Esophagus (tissue), 2 donors: Measurements from ENCODE around the gene ITPR1. TPM values are rescaled to one million over a fixed set of nuclear protein-coding genes. Genes with fewer than 3 reads are reported as not detected.
A peak's percentile ranks its signal among the peaks of the same experiment; 100 is the strongest.

Experiments used
- H3K27ac ChIP-seq, 2 donors: one replicate each; pipeline ENCODE4 v1.5.1; 2013; ENCODE audit warnings: low read depth in 2 of 2, mild to moderate bottlenecking in 2 of 2, inconsistent platforms in 1 of 2, low read length in 1 of 2, moderate library complexity in 1 of 2
- H3K27me3 ChIP-seq, 2 donors: one replicate each; pipeline ENCODE4 v1.6.1; 2013; ENCODE audit warnings: low read length in 2 of 2, control low read depth in 1 of 2, mild to moderate bottlenecking in 1 of 2; ENCODE audit not compliant: insufficient read depth in 2 of 2, control insufficient read depth in 1 of 2
- H3K36me3 ChIP-seq, 2 donors: one replicate each; pipeline ENCODE4 v1.6.1; 2013; ENCODE audit warnings: low read length in 1 of 2; ENCODE audit not compliant: control insufficient read depth in 2 of 2, insufficient read depth in 2 of 2
- H3K4me1 ChIP-seq, 2 donors: one replicate each; pipeline ENCODE4 v1.6.1; 2013; ENCODE audit warnings: low read length in 1 of 2; ENCODE audit not compliant: control insufficient read depth in 2 of 2, insufficient read depth in 2 of 2
- H3K4me3 ChIP-seq, 2 donors: one replicate each; pipeline ENCODE4 v1.5.1; 2013; ENCODE audit warnings: low read length in 2 of 2, mild to moderate bottlenecking in 2 of 2, low read depth in 1 of 2, moderate library complexity in 1 of 2
- H3K9me3 ChIP-seq, 2 donors: one replicate each; pipeline ENCODE4 v1.6.1; 2013; ENCODE audit warnings: mild to moderate bottlenecking in 2 of 2, low read depth in 1 of 2, low read length in 1 of 2, moderate library complexity in 1 of 2; ENCODE audit not compliant: control insufficient read depth in 2 of 2, insufficient read depth in 1 of 2
- WGBS, 2 donors: extraction: QIAGEN DNeasy Blood & Tissue Kit; methylation state at CpG; one replicate each; pipeline ENCODE4 v1.1.7; 2013; 5-methylcytosine and 5-hydroxymethylcytosine counted together
- polyA plus RNA-seq, 2 donors: library from polyadenylated mRNA; stranded (reverse); fragments of 200-250 nt; gene quantifications; one replicate each; pipeline ENCODE4 v1.2.3, GENCODE V29; 2013
- donor health status: healthy with polysubstance abuse.
- donor health status: Bipolar disorder and iron deficiency.

Gene ITPR1
- polyA plus RNA-seq, 2 donors = 7.5 to 16.3 TPM

GRCh38 chr3:4714045-4714444, 220.9 kb downstream of the ITPR1 start:
- no peak overlapping the region for H3K4me3 ChIP-seq
- peaks cover 0 to 2% of the 10 kb centered on the region in 2 donors for H3K36me3 ChIP-seq
- no peaks in the 10 kb centered on the region for H3K27me3 ChIP-seq
- WGBS, 2 donors = 80 to 83% methylated on average over 7 of the region's 7 CpGs
- no peaks in the 10 kb centered on the region for H3K4me1 ChIP-seq
- no peaks in the 10 kb centered on the region for H3K9me3 ChIP-seq
- peak overlapping the region in 1 of 2 donors; percentile 55 for H3K27ac ChIP-seq

GRCh38 chr3:4716266-4716665, 223.1 kb downstream of the ITPR1 start:
- H3K4me3 ChIP-seq = no peak overlapping the region
- no peaks in the 10 kb centered on the region for H3K27me3 ChIP-seq
- no peak overlapping the region for H3K27ac ChIP-seq
- no peaks in the 10 kb centered on the region for H3K36me3 ChIP-seq
- H3K4me1 ChIP-seq = peaks cover 0 to 4% of the 10 kb centered on the region in 2 donors
- H3K9me3 ChIP-seq = no peaks in the 10 kb centered on the region
- 70 to 76% methylated on average over 1 of the region's 1 CpG for WGBS, 2 donors

- H3K36me3 ChIP-seq = no peaks in the 10 kb centered on the region
- WGBS, 2 donors = 78 to 81% methylated on average over 14 of the region's 14 CpGs
- no peak overlapping the region for H3K4me3 ChIP-seq
- no peak overlapping the region for H3K27ac ChIP-seq
- H3K4me1 ChIP-seq = peaks cover 0 to 4% of the 10 kb centered on the region in 2 donors
- H3K27me3 ChIP-seq = no peaks in the 10 kb centered on the region
- no peaks in the 10 kb centered on the region for H3K9me3 ChIP-seq
These were observed 223.7 kb downstream of the ITPR1 start for GRCh38 chr3:4716706-4717362.

GRCh38 chr3:4717363-4717740, 224.2 kb downstream of the ITPR1 start:
- no peaks in the 10 kb centered on the region for H3K9me3 ChIP-seq
- no peak overlapping the region for H3K27ac ChIP-seq
- H3K27me3 ChIP-seq = no peaks in the 10 kb centered on the region
- 83 to 87% methylated on average over 5 of the region's 5 CpGs for WGBS, 2 donors
- peaks cover 0 to 4% of the 10 kb centered on the region in 2 donors for H3K4me1 ChIP-seq
- H3K4me3 ChIP-seq = no peak overlapping the region
- H3K36me3 ChIP-seq = no peaks in the 10 kb centered on the region

GRCh38 chr3:4718179-4718736, 225.1 kb downstream of the ITPR1 start:
- H3K36me3 ChIP-seq = no peaks in the 10 kb centered on the region
- H3K27me3 ChIP-seq = no peaks in the 10 kb centered on the region
- H3K27ac ChIP-seq = no peak overlapping the region
- peaks cover 0 to 4% of the 10 kb centered on the region in 2 donors for H3K4me1 ChIP-seq
- 71 to 82% methylated on average over 4 of the region's 4 CpGs for WGBS, 2 donors
- no peak overlapping the region for H3K4me3 ChIP-seq
- no peaks in the 10 kb centered on the region for H3K9me3 ChIP-seq

GRCh38 chr3:4719046-4719501, 225.9 kb downstream of the ITPR1 start:
- Histone ChIP-seq H3K9me3 (no peaks in the 10 kb centered on the region), H3K27me3 (no peaks in the 10 kb centered on the region), H3K4me3 (no peak overlapping the region), H3K4me1 (peaks cover 0 to 4% of the 10 kb centered on the region in 2 donors), H3K36me3 (no peaks in the 10 kb centered on the region), H3K27ac (peak overlapping the region; percentile 30 to 36)
- 60 to 63% methylated on average over 8 of the region's 8 CpGs for whole genome bisulfite sequencing, 2 donors

- WGBS, 2 donors = 22 to 26% methylated on average over 12 of the region's 12 CpGs
- Histone ChIP-seq H3K27ac (peak overlapping the region; percentile 83 to 90), H3K4me1 (peaks cover 5 to 10% of the 10 kb centered on the region in 2 donors), H3K4me3 (no peak overlapping the region), H3K27me3 (no peaks in the 10 kb centered on the region), H3K9me3 (no peaks in the 10 kb centered on the region), H3K36me3 (peaks cover 2 to 3% of the 10 kb centered on the region in 2 donors)
These were observed 227.3 kb downstream of the ITPR1 start for GRCh38 chr3:4720316-4721075.

- H3K4me3 ChIP-seq = no peak overlapping the region
- peaks cover 2 to 3% of the 10 kb centered on the region in 2 donors for H3K36me3 ChIP-seq
- H3K27me3 ChIP-seq = no peaks in the 10 kb centered on the region
- peaks cover 5 to 10% of the 10 kb centered on the region in 2 donors for H3K4me1 ChIP-seq
- 66 to 72% methylated on average over 9 of the region's 9 CpGs for WGBS, 2 donors
- H3K27ac ChIP-seq = peak overlapping the region; percentile 77 to 78
- H3K9me3 ChIP-seq = no peaks in the 10 kb centered on the region
These were observed 228.4 kb downstream of the ITPR1 start for GRCh38 chr3:4721511-4721911.

GRCh38 chr3:4722103-4722502, 229.0 kb downstream of the ITPR1 start:
- H3K27ac ChIP-seq = peak overlapping the region; percentile 78 to 83
- no peaks in the 10 kb centered on the region for H3K27me3 ChIP-seq
- H3K4me1 ChIP-seq = peaks cover 5 to 10% of the 10 kb centered on the region in 2 donors
- H3K36me3 ChIP-seq = peaks cover 2 to 3% of the 10 kb centered on the region in 2 donors
- no peaks in the 10 kb centered on the region for H3K9me3 ChIP-seq
- H3K4me3 ChIP-seq = no peak overlapping the region
- WGBS, 2 donors = 30 to 32% methylated on average over 6 of the region's 6 CpGs
